ENCODE results near the gene OPRL1.

- TF ChIP-seq CTCF (IDR thresholded peaks at IDR 0.05) (no peak), POLR2AphosphoS5 (IDR thresholded peaks at IDR 0.05; ENCODE audit: low read depth, low read length) (no peak)
Measured at GRCh38 chr20:64114356-64114971, 34.6 kb downstream of the OPRL1 start.

Data from Panc1 (cell line).